Activated T-helper 1 cell treated with Interleukin-2 at 50 U/mL for 16 hours (primary cell): ENCODE measurements around the gene PHLDA3.

Experiments
- DNase-seq: peaks from one replicate; pipeline ENCODE4 v3.0.0-alpha.2; 2020; ENCODE audit warnings: low read depth

Gene PHLDA3

DNA sequence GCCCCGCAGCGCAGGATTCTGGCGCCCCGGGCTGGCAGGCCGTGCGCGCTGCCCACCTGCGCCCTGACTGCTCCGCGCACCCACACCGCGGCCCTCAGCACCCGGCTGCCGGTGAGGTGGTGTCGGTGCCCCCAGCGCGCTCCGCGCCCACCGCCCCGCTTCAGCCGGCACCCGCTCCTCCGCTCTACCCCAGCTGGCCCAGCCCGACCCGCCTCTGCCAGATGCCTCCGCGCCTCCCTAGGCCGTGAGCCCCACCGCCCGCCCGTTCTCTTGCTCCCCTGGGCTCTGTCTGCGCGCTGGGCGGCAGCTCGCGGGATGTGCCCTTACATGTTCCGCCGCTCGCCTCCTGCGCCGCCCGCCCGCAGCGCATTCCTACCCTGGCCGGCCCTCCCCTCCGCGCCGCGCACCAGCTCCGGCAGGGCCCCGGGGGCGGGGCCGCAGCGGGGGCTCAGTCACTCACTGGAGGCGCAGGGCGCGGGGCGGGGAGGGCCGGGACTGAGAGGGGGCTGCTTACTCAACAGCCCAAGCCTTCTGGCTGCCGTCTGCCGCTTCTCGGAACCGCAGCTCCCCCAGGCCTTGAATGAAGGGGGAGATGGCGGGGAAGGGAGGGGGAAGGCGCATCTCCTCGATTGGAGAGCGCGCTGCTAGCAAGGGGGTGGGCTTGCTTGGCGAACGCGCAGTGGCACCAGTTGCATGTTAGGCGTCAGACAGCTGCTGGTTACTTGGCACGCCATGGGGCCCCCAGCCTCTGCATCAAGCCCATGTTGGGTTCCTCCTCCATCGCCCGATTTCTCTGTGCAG lies at the start of gene PHLDA3:
Gene PHLDA3 (minus strand): TSS at position 345 of the 801 bp plus-strand sequence. CDS start 402 bp downstream, outside the sequence.
- no peak for DNase-seq

DNA sequence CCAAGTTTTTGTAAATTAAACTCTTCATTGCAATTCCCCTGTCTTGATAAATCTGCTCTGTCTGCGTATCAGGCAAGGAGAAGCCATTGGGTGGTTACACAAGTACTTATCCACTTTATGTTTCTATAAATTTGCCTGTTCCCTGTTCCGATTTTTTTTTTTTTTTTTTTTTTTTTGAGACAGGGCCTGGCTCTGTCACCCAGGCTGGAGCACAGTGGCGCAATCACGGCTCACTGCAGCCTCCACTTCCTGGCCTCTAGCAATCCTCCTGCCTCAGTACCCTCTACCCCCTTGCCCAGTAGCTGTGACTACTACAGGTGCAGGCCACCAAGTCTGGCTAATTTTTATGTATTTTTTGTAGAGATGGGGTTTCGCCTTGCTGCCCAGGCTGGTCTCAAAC lies 49.1 kb upstream of the PHLDA3 start:
- DNase-seq, result no peak

DNA sequence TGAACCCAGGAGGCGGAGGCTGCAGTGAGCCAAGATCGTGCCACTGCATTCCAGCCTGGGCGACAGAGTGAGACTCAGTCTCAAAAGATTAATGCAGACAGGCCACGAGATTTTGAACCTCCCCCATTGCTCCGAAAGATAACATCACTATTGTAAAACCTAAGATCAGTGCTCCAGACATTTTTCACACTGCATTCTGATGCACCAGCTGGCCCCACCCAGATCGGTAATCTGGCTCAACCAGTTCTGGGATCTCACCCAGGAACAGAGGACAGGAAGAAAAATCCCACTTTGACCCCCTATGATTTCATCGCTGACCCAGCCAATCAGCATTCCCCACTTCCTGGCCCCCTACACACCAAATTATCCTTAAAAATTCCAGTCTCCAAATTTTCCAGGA lies 48.6 kb upstream of the PHLDA3 start:
- DNase-seq, result no peak

DNA sequence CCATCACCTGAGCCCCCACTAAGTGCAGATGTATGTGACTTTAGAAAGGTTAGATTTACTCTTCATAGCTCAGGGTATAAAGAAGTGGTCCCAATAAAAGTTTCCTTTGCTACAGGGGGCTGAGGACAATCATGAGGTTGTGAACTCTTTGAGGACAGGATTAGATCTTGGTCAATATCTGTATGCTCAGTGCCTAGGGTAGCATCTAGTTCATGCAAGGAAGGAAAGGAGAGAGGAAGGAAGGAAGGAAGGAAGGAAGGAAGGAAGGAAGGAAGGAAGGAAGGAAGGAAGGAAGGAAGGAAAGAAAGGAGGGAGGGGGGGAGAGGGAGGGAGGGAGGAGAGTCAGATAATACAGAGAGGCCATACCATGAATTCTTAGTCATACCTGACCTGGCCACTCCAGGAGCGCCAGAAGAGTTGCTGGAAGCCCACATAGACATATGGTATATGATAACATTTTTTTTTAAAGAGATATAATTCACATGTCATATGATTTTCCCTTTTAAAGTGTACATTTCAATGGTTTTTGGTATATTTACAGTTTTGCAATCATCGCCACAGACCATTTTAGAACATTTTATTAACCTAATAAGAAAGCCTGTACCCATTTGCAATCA lies 47.6 kb upstream of the PHLDA3 start:
- no peak for DNase-seq

DNA sequence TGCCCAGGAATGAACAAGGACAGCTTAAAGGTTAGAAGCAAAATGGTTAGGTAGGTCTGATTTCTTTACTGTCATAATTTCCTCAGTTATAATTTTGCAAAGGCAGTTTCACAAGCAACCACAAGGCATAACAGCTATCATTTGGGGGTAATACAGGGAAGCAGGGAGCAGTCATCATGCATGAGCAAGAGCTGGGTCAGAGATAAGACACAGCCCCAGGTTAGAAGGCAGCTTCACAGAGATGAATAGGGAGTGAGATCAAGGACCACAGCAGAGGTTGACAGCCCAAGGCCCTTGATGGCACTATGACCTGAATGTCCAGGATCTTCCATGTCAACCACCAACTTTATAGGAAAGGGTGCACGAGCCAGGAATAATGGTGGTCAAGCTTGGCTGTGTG lies 46.9 kb upstream of the PHLDA3 start:
- no peak for DNase-seq

DNA sequence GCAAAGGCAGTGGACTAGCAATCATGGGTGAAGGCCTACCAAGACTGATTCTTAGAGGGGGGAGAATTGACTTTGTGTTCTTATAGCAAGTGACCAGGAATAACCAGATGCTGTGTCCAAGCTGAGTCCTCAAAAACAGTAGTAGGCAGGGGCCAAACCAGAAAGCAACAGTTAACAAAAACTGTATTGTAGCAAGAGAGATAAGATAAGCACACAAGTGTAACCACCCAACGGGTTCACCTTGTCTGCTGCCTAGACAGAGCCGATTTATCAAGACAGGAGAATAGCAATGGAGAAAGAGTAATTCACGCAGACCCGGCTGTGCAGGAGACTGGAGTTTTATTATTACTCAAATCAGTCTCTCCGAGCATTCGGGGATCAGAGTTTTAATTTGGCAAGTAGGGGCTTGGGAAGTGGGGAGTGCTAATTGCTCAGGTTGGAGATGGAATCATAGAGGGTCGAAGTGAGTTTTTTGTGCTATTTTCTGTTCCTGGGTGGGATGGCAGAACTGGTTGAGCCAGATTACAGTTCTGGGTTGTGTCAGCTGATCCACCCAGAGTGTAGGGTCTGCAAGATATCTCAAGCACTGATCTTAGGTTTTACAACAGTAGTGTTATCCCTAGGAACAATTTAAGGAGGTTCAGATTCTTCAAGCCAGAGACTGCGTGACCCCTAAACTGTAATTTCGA lies 46.2 kb upstream of the PHLDA3 start:
- no peak for DNase-seq

DNA sequence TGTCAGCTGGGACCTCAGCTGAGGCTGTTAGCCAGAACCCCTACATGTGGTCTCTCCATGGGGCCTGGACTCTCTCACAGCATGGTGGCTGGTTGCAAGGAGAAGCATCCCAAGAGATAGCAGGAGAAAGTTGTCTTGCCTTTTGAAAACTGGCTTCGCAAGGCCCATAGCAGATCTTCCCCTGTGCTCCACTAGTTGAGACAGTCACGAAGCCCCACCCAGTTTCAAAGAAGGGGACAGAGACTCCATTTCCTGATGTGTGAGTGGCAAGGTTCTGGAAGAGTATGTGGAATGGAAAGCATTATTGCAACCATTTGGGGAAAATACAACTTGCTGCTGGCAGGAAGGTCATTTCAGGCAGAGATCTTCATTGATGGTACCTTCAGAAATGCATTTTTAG lies 45.5 kb upstream of the PHLDA3 start:
- DNase-seq, result no peak

DNA sequence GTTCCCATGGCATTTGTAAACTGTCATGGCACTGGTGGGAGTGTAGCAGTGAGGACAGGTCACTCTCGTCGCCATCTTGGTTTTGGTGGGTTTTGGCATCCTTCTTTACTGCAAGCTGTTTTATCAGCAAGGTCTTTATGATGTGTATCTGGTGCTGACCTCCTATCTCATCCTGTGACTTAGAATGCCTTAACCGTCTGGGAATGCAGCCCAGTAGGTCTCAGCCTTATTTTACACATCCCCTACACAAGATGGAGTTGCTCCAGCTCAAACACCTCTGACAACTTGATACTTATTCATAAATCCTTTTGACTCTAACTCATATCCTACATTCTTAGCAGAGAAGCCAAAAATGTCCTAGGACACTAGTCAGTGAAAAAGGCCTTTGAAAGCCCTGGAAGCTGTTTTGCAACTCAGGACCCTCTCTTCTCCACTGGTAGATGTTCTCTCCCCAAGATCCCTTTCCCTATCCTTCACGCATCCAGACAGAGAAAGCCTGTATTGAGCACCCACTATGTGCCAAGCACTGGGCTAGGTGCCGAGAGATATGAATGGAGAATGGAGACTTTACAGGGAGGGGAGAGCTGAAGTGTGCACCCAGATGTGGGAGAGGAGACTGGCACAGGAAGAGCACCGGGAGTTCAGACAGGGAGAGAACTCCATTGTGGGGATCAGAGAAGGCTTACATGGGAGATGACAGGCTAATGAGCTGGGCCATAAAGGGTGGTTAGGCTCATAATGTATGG lies 44.7 kb upstream of the PHLDA3 start:
- no peak for DNase-seq

DNA sequence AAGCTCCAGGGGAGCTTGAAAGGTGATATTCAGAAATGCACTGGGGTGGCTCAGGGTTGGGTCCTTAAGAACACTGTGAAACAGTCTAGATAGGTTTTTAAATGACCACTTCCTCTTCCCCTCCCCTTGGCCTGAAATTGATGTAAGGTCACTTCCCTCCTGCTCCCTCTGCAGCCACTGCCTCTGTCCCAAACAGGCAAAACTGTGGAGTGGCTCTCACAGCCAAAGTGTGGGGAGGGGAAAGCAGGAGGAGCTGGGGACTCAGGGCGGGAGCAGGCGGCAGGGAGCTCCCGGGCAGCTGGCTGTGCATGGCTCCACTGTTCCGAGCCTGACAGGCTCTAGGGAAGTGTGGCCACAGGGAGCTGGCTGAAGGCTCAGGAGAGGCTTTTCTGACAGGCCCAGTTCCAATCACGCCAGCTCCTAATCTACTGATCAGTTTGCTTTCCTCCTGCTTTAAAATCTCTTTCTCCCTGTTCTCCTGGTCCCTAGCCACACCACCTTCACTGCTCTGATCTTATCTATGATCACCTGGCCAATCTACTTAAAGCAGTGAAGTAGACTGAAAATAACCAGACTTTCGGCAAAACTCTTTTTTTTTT lies 43.1 kb upstream of the PHLDA3 start:
- no peak for DNase-seq

DNA sequence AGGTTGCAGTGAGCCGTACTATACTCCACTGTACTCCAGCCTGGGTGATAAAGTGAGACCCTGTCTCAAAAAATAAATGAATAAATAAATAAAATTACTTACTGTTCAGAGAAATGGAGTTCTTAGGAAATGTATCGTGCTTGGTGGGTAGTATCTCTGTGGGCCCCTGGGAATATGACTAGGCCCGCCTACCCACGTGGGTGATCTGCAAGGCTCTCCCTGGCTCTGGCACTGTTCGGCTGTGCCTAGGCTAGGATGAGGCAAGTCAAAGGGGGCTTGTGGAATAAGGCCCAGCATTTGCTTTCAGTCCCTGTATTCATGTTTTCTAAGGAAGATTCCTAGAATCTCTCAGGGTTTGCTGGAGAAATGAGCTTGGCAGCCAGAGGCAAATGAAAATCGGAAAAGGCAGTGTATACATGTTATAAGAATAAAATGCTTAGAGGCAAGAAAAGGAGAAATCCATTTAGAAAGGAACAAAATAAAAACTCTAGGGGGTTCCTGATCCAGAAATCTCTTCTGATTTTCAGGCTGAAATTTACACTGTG lies 42.5 kb upstream of the PHLDA3 start:
- no peak for DNase-seq

DNA sequence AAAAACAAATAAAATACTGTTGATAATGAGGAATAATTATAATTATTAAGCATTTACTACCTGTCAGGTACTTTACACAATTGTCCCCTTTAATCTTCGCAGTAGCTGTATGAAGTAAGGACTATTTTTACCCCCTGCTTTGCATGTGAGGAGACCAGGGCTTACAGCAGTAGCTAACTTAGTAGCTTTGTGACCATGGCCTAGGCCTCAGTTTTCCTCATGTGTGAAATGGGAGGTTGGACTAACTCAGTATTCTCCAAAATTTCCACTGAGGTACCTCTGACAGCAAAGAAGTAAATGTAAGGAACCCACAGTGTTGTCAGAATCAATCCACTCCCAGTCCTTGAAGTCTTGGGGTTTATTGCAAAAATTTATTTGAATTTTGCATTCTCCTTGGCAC lies 41.7 kb upstream of the PHLDA3 start:
- no peak for DNase-seq

DNA sequence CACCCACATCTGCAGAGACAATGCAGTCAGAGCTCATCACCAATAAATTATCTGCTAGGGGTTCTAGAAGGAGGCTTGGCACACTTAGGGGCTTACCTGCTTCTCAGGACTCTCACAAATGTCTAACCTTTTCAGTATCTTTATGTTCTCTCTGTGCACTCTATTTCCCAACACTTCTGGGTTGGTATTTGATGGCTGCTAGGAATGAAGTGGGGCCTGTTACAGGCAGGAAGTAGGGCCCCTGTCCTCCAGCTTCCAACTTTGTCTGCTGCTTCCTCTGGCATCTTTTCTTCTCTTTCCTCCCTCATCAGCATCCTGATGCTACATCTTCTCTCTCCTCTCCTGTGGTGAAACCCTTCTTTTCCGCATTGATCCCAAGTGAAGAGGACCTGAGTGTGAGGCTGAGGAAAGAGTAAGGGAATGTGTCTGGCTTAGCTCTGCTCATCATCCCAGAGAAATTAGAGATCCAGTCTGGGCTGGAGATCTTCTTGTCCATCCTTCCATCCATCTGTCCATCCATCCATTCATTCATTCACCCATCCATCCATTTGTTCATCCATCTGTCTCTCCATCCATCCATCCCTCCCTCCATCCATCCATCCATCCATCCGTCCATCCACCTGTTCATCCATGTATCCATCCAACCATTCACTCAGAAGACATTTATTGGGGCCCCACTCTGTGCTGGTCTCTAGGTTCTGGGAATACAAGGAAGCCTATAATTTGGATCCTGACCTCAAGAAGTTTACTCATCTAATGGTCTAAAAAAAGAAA lies 40.8 kb upstream of the PHLDA3 start:
- DNase-seq, result no peak

DNA sequence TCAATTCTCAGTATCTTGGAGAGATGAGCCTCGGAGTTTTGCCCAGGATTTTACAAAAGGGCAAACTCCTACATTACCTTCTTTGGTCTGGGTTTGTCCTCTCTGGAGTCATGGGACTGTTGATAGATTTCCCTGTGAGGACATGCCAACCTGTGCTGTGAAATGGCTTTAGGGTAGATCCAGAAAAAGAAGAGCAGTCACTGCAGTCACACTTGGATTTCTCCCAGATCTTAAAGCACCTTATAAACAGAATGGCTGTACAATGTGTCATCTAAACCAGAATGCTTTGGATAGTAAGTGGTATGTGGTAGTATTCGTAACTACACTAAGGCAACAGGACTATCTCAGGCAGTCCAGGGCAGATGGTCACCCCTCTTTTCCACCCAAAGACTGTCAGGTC lies 39.8 kb upstream of the PHLDA3 start:
- no peak for DNase-seq

DNA sequence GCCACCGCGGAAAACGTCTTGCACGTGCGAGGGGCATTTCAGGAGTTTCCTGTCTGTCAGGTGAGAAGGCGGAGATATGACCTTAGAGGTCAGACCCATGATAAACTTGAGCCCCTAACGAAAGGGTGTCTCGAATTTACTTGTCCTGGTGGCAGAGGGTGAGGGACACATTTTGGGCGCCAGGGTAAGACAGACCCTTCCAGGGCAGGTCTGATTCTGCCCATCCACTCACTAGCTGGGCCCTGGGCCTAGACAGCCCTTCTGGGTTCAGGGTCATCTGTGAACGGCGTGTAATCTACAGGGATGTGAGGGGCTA lies 38.3 kb upstream of the PHLDA3 start:
- DNase-seq, result no peak

DNA sequence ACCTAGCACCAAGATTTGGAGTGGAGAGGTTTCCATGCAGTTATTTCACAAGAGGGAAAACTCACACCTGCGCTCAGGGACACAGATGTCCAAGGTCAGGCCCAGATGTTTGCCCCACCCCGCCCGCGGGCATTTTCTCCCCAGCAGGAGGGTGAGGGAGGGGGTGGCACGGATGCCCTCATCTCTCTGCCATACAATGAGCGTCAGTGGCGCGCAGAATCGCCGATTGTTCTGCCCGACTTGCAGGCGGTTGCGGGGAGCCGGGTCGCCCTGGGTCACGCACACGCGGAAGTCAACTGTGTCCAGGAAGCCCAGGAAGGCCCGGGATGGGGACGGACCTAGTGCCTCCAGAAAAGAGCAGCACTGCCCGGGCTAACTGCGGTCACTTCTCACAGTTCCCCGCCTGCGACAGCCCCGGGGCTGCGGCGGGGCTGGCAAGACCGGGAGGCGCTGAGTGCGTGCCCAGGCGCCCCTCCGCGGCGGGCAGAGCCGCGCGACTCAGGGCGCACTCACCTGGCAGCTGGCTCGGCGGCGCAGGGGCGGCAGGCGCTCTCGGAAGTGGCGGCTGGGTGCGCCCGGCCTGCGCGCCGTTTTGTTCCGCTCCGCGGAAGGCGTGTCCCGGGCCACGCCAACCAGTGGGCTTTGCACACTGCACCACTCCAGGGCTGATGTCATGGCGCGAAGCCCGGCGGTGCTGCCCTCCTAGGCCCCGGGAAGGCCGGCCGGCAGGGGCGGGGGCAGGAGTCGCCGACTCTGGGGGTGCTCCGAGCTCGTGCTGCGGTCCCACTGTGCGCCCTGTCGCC lies 37.8 kb upstream of the PHLDA3 start, which contains the start of gene CSRP1:
Gene CSRP1 (minus strand): TSS at position 567 of the 803 bp plus-strand sequence. CDS start 10,820 bp downstream, outside the sequence.
- DNase-seq, result peak; percentile 73

DNA sequence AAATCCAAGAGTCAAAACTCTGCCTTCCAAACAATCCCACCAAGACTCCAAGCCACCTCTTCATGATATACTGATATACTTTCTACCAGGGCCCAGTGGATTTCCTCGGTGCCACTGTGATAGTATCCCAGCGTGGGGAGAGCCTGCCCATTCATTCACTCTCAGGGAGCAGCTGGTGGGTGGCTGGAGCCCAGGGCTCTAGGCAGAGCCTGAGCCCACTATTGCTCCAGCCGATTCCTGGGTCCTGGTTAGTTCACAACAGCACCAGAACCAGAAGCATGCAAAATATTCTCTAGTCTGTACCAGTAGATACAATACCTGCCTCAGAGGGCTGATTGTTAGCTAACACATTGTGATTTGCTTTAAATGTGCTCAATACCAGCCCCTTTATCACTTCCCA lies 37.1 kb upstream of the PHLDA3 start:
- no peak for DNase-seq

DNA sequence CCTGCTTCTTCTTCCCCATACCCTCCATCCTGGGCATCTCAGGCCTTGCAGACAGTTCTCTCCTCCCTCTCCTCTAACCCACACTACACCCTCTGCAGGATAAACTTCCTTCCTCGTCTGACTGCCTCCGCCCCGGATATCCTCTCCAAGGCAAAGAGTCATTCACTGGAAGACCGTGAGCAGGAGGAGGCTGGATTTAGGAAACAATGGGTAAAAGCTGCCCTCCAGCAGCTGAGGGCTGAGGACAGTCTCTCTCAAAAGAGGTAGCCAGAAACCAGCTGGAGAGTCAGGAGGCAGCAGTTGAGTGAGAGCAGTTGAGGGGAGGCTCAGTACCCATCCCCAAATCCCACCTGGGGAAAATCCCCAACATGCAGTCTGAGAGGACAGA lies 36.5 kb upstream of the PHLDA3 start:
- DNase-seq, result no peak

DNA sequence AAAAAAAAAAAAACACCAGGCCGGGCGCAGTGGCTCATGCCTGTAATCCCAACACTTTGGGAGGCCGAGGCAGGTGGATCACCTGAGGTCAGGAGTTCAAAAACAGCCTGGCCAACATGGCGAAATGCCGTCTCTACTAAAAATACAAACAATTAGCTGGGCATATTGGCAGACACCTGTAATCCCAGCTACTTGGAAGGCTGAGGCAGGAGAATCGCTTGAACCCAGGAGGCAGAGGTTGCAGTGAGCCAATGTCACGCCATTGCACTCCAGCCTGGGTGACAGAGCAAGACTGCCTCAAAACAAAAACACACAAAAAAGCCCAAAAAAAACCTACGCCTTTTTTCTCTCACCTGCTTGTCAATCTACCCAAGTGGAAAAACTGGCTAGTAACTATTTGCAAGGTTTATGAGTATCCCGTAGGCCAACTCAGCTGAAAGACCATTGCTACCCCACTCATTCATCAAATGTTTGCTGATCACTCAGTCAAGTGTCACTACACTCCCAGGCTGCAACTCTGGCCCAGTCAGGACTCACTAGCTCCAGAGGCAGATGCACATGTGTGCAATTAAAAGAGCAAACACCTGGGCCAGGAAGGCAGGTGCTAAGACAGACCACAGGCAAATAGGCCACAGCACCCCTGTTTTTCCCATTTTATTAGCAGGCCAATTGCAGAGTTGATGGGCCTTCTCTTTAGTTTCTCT lies 36.0 kb upstream of the PHLDA3 start:
- no peak for DNase-seq

DNA sequence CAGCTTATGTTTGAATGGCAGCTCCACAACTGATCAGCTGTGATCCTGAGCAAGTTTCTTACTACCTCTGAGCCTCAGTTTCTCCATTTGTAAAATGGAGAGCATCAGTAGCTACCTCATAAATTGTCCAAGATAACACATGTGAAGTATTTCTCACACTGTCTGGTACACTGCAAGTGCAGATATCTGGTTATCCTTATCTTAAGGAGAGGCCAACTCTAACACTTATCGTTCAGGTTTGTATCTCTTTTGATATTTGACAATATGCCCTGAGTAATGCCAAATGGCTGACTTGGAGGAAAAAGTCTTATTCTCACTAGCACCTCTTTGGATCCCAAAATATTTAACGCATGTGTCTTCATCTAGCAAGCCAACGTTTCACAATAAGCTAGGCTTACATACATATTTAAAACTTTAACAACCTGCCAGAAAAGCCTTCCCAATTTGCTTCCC lies 35.2 kb upstream of the PHLDA3 start:
- no peak for DNase-seq
